HEK293 (cell line): ENCODE results near the gene GNG7.

Experiments
- CTCF ChIA-PET: fragments of 350-600 bp; formaldehyde crosslinking; extraction: SDS; loops from one replicate; lab custom pipeline; 2021; ENCODE audit warnings: antibody characterized with exemption; lab: Yijun Ruan, JAX
- POLR2A ChIA-PET: fragments of 300-600 bp; formaldehyde crosslinking; extraction: SDS; loops from one replicate; lab custom pipeline; 2020; ENCODE audit warnings: antibody characterized with exemption, inconsistent platforms; lab: Yijun Ruan, JAX
- H3K27ac ChIP-seq: fragments of 200-500 bp; sonication (Bioruptor generic); 2 replicates; pipeline ENCODE4 v1.5.1; 2014; ENCODE audit warnings: low read depth, low read length, control low read depth, inconsistent platforms; ENCODE audit errors: extremely low read depth
- H3K36me3 ChIP-seq, 2 experiments: fragments of 200-500 bp in 1 of 2; sonication (Bioruptor generic) in 1 of 2; 1 replicate in 1 of 2; 2 replicates in 1 of 2; pipeline ENCODE4 v1.5.1; 2014 to 2017; ENCODE audit warnings: inconsistent platforms in 2 of 2, low read length in 2 of 2; ENCODE audit not compliant: control insufficient read depth in 2 of 2, insufficient read depth in 1 of 2
- H3K4me1 ChIP-seq: fragments of 200-500 bp; sonication (Bioruptor generic); 2 replicates; pipeline ENCODE4 v1.5.1; 2014; ENCODE audit warnings: mild to moderate bottlenecking, low read length, inconsistent platforms; ENCODE audit not compliant: control insufficient read depth, insufficient read depth
- H3K4me3 ChIP-seq: 2 replicates; pipeline ENCODE4 v1.5.1; 2011; ENCODE audit warnings: low read depth, mild to moderate bottlenecking, control low read depth, low read length, moderate library complexity
- H3K9me3 ChIP-seq: fragments of 200-500 bp; sonication (Bioruptor generic); 2 replicates; pipeline ENCODE4 v1.5.1; 2014; ENCODE audit warnings: low read depth, low read length, inconsistent platforms; ENCODE audit not compliant: control insufficient read depth, insufficient read depth
- KLF1 ChIP-seq: fragments of 450-650 bp; formaldehyde crosslinking; IDR thresholded peaks from 2 replicates; pipeline ENCODE4 v1.5.1; 2016; ENCODE audit warnings: missing biosample characterization, missing genetic modification characterization
- TRIM28 ChIP-seq: IDR thresholded peaks from 2 replicates; pipeline ENCODE4 v1.6.1; 2011; ENCODE audit warnings: low read length, control low read depth, borderline replicate concordance
- ZBTB17 ChIP-seq: fragments of 450-650 bp; formaldehyde crosslinking; IDR thresholded peaks from 2 replicates; pipeline ENCODE4 v1.5.1; 2016; ENCODE audit warnings: missing biosample characterization, missing genetic modification characterization
- ZBTB26 ChIP-seq: fragments of 450-650 bp; formaldehyde crosslinking; optimal IDR thresholded peaks from 2 replicates; pipeline ENCODE3; 2016; ENCODE audit warnings: missing biosample characterization, mild to moderate bottlenecking, missing genetic modification characterization
- ZBTB49 ChIP-seq: fragments of 450-650 bp; formaldehyde crosslinking; IDR thresholded peaks from 2 replicates; pipeline ENCODE4 v1.5.1; 2016; ENCODE audit warnings: missing biosample characterization, missing genetic modification characterization, low read depth
- ZNF585B ChIP-seq: fragments of 450-650 bp; formaldehyde crosslinking; IDR thresholded peaks from 2 replicates; pipeline ENCODE4 v1.5.1; 2016; ENCODE audit warnings: missing biosample characterization, missing genetic modification characterization
- ZNF76 ChIP-seq: fragments of 450-650 bp; formaldehyde crosslinking; IDR thresholded peaks from 2 replicates; pipeline ENCODE4; 2016; ENCODE audit warnings: low read depth, missing biosample characterization, missing genetic modification characterization, borderline replicate concordance
- ZSCAN4 ChIP-seq: fragments of 450-650 bp; formaldehyde crosslinking; IDR thresholded peaks from 2 replicates; pipeline ENCODE4 v1.5.1; 2017; ENCODE audit warnings: missing biosample characterization, missing genetic modification characterization
- TF ChIP-seq, protein P1 (sequence below): fragments of 450-650 bp; formaldehyde crosslinking; IDR thresholded peaks from 2 replicates; pipeline ENCODE4 v1.5.1; 2016; ENCODE audit warnings: missing biosample characterization, missing genetic modification characterization, borderline replicate concordance
- TF ChIP-seq, protein P2 (sequence below): fragments of 450-650 bp; formaldehyde crosslinking; IDR thresholded peaks from 2 replicates; pipeline ENCODE4 v1.5.1; 2017; ENCODE audit warnings: missing biosample characterization, missing genetic modification characterization

The GNG7 gene

GRCh38 chr19:2733930-2734588 lies 31.6 kb upstream of the GNG7 start (continued):
- TF ChIP-seq ZBTB49 (tag by site-specific recombination): no peak
- peak; percentile 51 for TF ChIP-seq ZBTB17 (tag by site-specific recombination)
- peak; percentile 27 for TF ChIP-seq ZBTB26 (tag by site-specific recombination)
- TF ChIP-seq ZSCAN4 (tag by site-specific recombination): peak; percentile 87
- TF ChIP-seq KLF1 (tag by site-specific recombination): peak; percentile 31
- TF ChIP-seq, protein P1, sequence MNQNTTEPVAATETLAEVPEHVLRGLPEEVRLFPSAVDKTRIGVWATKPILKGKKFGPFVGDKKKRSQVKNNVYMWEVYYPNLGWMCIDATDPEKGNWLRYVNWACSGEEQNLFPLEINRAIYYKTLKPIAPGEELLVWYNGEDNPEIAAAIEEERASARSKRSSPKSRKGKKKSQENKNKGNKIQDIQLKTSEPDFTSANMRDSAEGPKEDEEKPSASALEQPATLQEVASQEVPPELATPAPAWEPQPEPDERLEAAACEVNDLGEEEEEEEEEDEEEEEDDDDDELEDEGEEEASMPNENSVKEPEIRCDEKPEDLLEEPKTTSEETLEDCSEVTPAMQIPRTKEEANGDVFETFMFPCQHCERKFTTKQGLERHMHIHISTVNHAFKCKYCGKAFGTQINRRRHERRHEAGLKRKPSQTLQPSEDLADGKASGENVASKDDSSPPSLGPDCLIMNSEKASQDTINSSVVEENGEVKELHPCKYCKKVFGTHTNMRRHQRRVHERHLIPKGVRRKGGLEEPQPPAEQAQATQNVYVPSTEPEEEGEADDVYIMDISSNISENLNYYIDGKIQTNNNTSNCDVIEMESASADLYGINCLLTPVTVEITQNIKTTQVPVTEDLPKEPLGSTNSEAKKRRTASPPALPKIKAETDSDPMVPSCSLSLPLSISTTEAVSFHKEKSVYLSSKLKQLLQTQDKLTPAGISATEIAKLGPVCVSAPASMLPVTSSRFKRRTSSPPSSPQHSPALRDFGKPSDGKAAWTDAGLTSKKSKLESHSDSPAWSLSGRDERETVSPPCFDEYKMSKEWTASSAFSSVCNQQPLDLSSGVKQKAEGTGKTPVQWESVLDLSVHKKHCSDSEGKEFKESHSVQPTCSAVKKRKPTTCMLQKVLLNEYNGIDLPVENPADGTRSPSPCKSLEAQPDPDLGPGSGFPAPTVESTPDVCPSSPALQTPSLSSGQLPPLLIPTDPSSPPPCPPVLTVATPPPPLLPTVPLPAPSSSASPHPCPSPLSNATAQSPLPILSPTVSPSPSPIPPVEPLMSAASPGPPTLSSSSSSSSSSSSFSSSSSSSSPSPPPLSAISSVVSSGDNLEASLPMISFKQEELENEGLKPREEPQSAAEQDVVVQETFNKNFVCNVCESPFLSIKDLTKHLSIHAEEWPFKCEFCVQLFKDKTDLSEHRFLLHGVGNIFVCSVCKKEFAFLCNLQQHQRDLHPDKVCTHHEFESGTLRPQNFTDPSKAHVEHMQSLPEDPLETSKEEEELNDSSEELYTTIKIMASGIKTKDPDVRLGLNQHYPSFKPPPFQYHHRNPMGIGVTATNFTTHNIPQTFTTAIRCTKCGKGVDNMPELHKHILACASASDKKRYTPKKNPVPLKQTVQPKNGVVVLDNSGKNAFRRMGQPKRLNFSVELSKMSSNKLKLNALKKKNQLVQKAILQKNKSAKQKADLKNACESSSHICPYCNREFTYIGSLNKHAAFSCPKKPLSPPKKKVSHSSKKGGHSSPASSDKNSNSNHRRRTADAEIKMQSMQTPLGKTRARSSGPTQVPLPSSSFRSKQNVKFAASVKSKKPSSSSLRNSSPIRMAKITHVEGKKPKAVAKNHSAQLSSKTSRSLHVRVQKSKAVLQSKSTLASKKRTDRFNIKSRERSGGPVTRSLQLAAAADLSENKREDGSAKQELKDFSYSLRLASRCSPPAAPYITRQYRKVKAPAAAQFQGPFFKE (tag by site-specific recombination): no peak

DNA sequence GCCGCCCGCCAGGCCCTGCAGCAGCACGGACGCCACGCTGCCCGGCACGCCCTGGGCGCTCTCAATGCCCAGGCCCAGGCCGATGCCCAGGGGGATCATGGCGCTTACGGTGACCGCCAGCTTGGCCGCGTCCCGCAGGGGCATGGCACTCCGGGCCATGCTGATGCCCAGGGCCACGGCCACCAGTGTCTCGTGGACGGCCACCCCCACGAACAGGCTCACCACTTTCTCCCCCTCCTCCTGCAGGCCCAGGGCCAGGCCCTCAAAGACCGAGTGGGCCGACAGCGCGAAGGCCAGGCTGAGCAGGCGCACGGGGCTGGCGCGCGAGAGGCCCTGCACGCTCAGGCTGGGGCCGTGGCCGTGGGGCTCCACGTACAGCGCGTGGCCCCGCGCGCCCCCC lies 30.4 kb upstream of the GNG7 start:
- H3K36me3 ChIP-seq: peaks cover 0 to 51% of the 10 kb centered on the region in 2 experiments; a peak in 2 of 3 replicates
- H3K4me3 ChIP-seq: no peak overlapping the region
- CTCF ChIA-PET: no interaction called here
- POLR2A ChIA-PET: no interaction called here
- H3K4me1 ChIP-seq: no peaks in the 10 kb centered on the region
- TF ChIP-seq ZNF585B (no peak), ZNF76 (no peak)
- H3K27ac ChIP-seq: no peak overlapping the region
- no peaks in the 10 kb centered on the region for H3K9me3 ChIP-seq

DNA sequence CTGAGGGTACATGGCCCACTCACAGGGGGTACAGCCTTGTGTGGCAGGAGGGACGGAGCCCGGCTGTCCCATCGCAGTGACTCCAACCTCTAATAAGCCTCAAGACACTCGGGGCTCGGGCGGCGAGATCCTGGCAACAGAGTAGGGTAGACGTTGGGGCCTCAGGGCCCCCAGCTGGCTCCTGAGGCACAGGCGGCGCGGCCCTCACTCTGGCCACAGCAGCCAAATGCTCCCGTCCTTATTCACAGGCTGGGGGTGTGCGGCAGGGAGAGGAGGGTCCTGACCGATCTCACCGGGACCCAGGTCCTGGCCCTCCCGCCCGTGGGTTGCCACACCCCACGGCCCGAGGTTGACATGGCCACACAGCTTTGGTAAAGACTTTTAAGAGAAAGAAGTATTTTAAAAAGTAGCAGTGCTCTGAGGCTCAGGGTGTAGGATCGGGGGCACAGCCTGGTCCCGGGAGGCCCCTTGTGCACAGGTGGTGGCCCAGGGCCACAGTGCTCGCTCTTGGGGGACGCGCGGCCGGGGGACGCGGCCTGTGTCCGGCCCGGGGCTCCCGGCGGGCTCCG lies 29.7 kb upstream of the GNG7 start:
- ChIA-PET POLR2A (no interaction called here), CTCF (no interaction called here)
- H3K4me1 ChIP-seq: no peaks in the 10 kb centered on the region
- no peak overlapping the region for H3K27ac ChIP-seq
- no peak overlapping the region for H3K4me3 ChIP-seq
- no peak for TF ChIP-seq TRIM28
- TF ChIP-seq, protein P2, sequence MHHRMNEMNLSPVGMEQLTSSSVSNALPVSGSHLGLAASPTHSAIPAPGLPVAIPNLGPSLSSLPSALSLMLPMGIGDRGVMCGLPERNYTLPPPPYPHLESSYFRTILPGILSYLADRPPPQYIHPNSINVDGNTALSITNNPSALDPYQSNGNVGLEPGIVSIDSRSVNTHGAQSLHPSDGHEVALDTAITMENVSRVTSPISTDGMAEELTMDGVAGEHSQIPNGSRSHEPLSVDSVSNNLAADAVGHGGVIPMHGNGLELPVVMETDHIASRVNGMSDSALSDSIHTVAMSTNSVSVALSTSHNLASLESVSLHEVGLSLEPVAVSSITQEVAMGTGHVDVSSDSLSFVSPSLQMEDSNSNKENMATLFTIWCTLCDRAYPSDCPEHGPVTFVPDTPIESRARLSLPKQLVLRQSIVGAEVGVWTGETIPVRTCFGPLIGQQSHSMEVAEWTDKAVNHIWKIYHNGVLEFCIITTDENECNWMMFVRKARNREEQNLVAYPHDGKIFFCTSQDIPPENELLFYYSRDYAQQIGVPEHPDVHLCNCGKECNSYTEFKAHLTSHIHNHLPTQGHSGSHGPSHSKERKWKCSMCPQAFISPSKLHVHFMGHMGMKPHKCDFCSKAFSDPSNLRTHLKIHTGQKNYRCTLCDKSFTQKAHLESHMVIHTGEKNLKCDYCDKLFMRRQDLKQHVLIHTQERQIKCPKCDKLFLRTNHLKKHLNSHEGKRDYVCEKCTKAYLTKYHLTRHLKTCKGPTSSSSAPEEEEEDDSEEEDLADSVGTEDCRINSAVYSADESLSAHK (tag by site-specific recombination): no peak
- H3K9me3 ChIP-seq: no peaks in the 10 kb centered on the region
- peaks cover 0 to 48% of the 10 kb centered on the region in 2 experiments; a peak in 2 of 3 replicates for H3K36me3 ChIP-seq
